ENCODE measurements around the gene DCLK1.

DNA sequence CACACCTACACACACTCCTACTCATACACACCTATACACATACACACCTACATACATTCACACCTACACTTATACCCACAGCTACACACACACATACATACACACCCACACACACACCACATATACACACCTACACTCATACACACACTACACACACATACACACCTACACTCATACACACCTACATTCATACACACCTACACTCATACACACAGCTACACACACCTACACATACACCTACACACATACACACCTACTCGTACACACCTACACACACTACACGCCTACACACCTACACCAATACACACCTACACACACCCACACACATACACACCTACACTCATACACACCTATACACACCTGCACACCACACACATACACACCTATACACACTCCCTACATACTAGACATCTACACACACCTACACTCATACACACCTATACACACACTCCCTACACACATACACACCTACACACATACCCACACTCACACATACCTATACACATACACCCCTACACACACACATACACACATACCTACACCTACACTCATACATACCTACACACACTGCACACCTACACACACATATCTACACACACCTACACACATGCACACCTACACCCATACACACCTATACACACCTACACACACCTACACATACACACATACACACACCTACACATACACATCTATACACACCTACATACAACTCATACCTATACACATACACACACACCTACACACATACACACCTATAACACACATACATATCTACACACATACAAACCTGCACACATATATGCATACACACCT, 369.5 kb downstream of the DCLK1 start:
- TF ChIP-seq, protein P1, sequence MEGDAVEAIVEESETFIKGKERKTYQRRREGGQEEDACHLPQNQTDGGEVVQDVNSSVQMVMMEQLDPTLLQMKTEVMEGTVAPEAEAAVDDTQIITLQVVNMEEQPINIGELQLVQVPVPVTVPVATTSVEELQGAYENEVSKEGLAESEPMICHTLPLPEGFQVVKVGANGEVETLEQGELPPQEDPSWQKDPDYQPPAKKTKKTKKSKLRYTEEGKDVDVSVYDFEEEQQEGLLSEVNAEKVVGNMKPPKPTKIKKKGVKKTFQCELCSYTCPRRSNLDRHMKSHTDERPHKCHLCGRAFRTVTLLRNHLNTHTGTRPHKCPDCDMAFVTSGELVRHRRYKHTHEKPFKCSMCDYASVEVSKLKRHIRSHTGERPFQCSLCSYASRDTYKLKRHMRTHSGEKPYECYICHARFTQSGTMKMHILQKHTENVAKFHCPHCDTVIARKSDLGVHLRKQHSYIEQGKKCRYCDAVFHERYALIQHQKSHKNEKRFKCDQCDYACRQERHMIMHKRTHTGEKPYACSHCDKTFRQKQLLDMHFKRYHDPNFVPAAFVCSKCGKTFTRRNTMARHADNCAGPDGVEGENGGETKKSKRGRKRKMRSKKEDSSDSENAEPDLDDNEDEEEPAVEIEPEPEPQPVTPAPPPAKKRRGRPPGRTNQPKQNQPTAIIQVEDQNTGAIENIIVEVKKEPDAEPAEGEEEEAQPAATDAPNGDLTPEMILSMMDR (IDR thresholded peaks at IDR 0.05; ENCODE audit: insufficient read depth, low read length), result no peak
- TF ChIP-seq, protein P2, sequence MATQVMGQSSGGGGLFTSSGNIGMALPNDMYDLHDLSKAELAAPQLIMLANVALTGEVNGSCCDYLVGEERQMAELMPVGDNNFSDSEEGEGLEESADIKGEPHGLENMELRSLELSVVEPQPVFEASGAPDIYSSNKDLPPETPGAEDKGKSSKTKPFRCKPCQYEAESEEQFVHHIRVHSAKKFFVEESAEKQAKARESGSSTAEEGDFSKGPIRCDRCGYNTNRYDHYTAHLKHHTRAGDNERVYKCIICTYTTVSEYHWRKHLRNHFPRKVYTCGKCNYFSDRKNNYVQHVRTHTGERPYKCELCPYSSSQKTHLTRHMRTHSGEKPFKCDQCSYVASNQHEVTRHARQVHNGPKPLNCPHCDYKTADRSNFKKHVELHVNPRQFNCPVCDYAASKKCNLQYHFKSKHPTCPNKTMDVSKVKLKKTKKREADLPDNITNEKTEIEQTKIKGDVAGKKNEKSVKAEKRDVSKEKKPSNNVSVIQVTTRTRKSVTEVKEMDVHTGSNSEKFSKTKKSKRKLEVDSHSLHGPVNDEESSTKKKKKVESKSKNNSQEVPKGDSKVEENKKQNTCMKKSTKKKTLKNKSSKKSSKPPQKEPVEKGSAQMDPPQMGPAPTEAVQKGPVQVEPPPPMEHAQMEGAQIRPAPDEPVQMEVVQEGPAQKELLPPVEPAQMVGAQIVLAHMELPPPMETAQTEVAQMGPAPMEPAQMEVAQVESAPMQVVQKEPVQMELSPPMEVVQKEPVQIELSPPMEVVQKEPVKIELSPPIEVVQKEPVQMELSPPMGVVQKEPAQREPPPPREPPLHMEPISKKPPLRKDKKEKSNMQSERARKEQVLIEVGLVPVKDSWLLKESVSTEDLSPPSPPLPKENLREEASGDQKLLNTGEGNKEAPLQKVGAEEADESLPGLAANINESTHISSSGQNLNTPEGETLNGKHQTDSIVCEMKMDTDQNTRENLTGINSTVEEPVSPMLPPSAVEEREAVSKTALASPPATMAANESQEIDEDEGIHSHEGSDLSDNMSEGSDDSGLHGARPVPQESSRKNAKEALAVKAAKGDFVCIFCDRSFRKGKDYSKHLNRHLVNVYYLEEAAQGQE (IDR thresholded peaks at IDR 0.05; ENCODE audit: insufficient replicate concordance, low read depth), result no peak
